OCI-LY1 (cell line): ENCODE results near the gene SLC6A2.

Experiments
- H2AFZ ChIP-seq: fragments of 200-600 bp; sonication (generic), shearing (Covaris generic); 2 replicates; pipeline ENCODE4 v1.6.0; 2014; ENCODE audit warnings: antibody characterized with exemption, mild to moderate bottlenecking, low read length
- H3F3A ChIP-seq: fragments of 200-600 bp; sonication (generic), shearing (Covaris generic); 2 replicates; pipeline ENCODE4 v1.6.0; 2014; ENCODE audit warnings: mild to moderate bottlenecking, antibody characterized with exemption, low read length, moderate library complexity; ENCODE audit not compliant: insufficient read depth
- H3K27ac ChIP-seq: fragments of 200-600 bp; sonication (generic); 2 replicates; pipeline ENCODE4 v1.5.1; 2014; ENCODE audit warnings: low read length, mixed run types, mild to moderate bottlenecking, low read depth; ENCODE audit not compliant: poor library complexity, severe bottlenecking
- H3K27me3 ChIP-seq: fragments of 200-600 bp; sonication (generic); 2 replicates; pipeline ENCODE4 v1.6.0; 2014; ENCODE audit warnings: antibody characterized with exemption, mild to moderate bottlenecking, low read length, moderate library complexity; ENCODE audit not compliant: insufficient read depth
- H3K36me3 ChIP-seq: fragments of 200-600 bp; sonication (generic); 2 replicates; pipeline ENCODE4 v1.6.1; 2014; ENCODE audit warnings: mild to moderate bottlenecking, antibody characterized with exemption, low read length, moderate library complexity, mixed read lengths; ENCODE audit not compliant: insufficient read depth
- H3K4me1 ChIP-seq: fragments of 200-600 bp; sonication (generic); 2 replicates; pipeline ENCODE4 v1.5.1; 2014; ENCODE audit warnings: mild to moderate bottlenecking, low read length, moderate library complexity; ENCODE audit not compliant: insufficient read depth, severe bottlenecking
- H3K4me2 ChIP-seq: fragments of 200-600 bp; sonication (generic), shearing (Covaris generic); 2 replicates; pipeline ENCODE4 v1.6.1; 2014; ENCODE audit warnings: low read length
- H3K4me3 ChIP-seq: fragments of 200-600 bp; sonication (generic); 2 replicates; pipeline ENCODE4 v1.5.1; 2014; ENCODE audit warnings: low read length, low read depth, mild to moderate bottlenecking, mixed read lengths; ENCODE audit not compliant: poor library complexity, severe bottlenecking
- H3K79me2 ChIP-seq: fragments of 200-600 bp; shearing (Covaris generic); 2 replicates; pipeline ENCODE4 v1.6.1; 2016; ENCODE audit warnings: mixed run types, low read length, mixed read lengths; ENCODE audit not compliant: insufficient read depth
- H3K9ac ChIP-seq: fragments of 200-600 bp; sonication (generic), shearing (Covaris generic); 2 replicates; pipeline ENCODE4 v1.6.1; 2014; ENCODE audit warnings: mild to moderate bottlenecking, low read length, mixed read lengths
- H3K9me2 ChIP-seq: fragments of 200-600 bp; sonication (generic), shearing (Covaris generic); 2 replicates; pipeline ENCODE4 v1.6.1; 2014; ENCODE audit warnings: low read depth, mild to moderate bottlenecking, low read length, mixed read lengths
- H3K9me3 ChIP-seq: fragments of 200-600 bp; shearing (Covaris generic); 2 replicates; pipeline ENCODE4 v1.6.1; 2014; ENCODE audit warnings: low read length, mixed read lengths
- H4K20me1 ChIP-seq: fragments of 200-600 bp; sonication (generic), shearing (Covaris generic); 2 replicates; pipeline ENCODE4 v1.6.0; 2016; ENCODE audit warnings: mild to moderate bottlenecking, low read length; ENCODE audit not compliant: insufficient read depth
- CTCF ChIP-seq: fragments of 200-600 bp; sonication (generic), shearing (Covaris generic); IDR thresholded peaks from 2 replicates; pipeline ENCODE4 v1.5.1; 2017; ENCODE audit warnings: mild to moderate bottlenecking, antibody characterized with exemption, low read length, moderate library complexity, mixed read lengths
- EZH2 ChIP-seq: fragments of 200-600 bp; sonication (generic), shearing (Covaris generic); IDR thresholded peaks from 2 replicates; pipeline ENCODE4 v1.8.0; 2017; ENCODE audit warnings: borderline replicate concordance, mixed run types, mild to moderate bottlenecking, antibody characterized with exemption, low read length, moderate library complexity, mixed read lengths

Gene SLC6A2

GRCh38 chr16:55736671-55737070 is 80.9 kb downstream of the SLC6A2 start:
- Histone ChIP-seq H3K79me2 (no peaks in the 10 kb centered on the region), H3F3A (no peaks in the 10 kb centered on the region), H3K9me3 (no peaks in the 10 kb centered on the region), H3K9me2 (no peaks in the 10 kb centered on the region), H3K9ac (no peak overlapping the region), H3K27ac (no peak overlapping the region), H3K36me3 (no peaks in the 10 kb centered on the region), H3K4me1 (no peaks in the 10 kb centered on the region), H3K4me2 (no peak overlapping the region), H2AFZ (no peak overlapping the region), H3K4me3 (no peak overlapping the region), H4K20me1 (no peaks in the 10 kb centered on the region), H3K27me3 (no peaks in the 10 kb centered on the region)
- TF ChIP-seq EZH2, result no peak
- no peak for TF ChIP-seq CTCF

- Histone ChIP-seq H3K79me2 (no peaks in the 10 kb centered on the region), H3K4me1 (no peaks in the 10 kb centered on the region), H3K9me2 (no peaks in the 10 kb centered on the region), H3K9me3 (no peaks in the 10 kb centered on the region), H3K4me2 (no peak overlapping the region), H3K4me3 (no peak overlapping the region), H2AFZ (no peak overlapping the region), H3K27me3 (no peaks in the 10 kb centered on the region), H3F3A (no peaks in the 10 kb centered on the region), H3K9ac (no peak overlapping the region), H3K27ac (no peak overlapping the region), H4K20me1 (no peaks in the 10 kb centered on the region), H3K36me3 (no peaks in the 10 kb centered on the region)
- TF ChIP-seq EZH2, result no peak
- TF ChIP-seq CTCF, result no peak
These were observed 81.5 kb downstream of the SLC6A2 start for GRCh38 chr16:55737318-55737717.

GRCh38 chr16:55737966-55738365 is 82.2 kb downstream of the SLC6A2 start:
- no peak overlapping the region for H3K4me3 ChIP-seq
- no peaks in the 10 kb centered on the region for H3K36me3 ChIP-seq
- H3K79me2 ChIP-seq, result no peaks in the 10 kb centered on the region
- no peaks in the 10 kb centered on the region for H3F3A ChIP-seq
- no peaks in the 10 kb centered on the region for H3K9me3 ChIP-seq
- no peak overlapping the region for H3K4me2 ChIP-seq
- H4K20me1 ChIP-seq, result no peaks in the 10 kb centered on the region
- no peaks in the 10 kb centered on the region for H3K4me1 ChIP-seq
- H3K9me2 ChIP-seq, result no peaks in the 10 kb centered on the region
- no peaks in the 10 kb centered on the region for H3K27me3 ChIP-seq
- H3K9ac ChIP-seq, result no peak overlapping the region
- no peak overlapping the region for H3K27ac ChIP-seq
- H2AFZ ChIP-seq, result no peak overlapping the region
- TF ChIP-seq CTCF, result no peak
